ENCODE results near the gene TLE3.

The TLE3 gene

DNA sequence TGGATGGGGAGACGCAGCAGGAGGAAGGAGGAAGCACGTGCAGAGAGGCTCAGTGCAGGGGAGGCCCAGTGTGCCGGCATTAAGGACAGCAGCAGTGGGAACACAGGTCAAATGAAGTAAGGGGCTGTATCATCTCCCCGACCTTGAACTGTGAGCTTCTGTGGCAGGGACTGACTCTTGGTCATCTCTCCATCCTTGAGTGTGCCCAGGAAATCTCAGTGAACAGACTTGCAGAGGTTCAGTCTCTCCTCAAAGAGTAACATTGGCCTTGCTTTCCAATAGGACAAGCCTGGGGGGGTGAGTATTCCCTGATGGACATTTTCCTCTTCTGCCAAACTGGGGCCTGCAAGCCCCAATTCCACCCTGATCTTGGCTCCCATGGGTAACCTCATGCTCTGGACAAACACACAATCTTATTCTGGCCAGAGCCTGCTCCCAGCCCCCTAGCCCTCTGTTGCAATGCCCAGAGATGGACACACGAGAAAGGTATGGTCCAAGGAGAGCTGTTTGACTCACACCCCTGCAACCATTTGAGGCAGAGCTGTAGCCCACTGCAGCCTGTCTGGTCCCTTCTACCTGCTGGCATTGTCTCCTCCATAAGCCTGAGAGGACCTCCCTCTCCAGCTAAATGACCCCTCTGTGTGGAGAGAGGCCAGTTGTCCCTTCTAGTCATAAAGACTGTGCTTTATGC is 50.9 kb downstream of the TLE3 start:
- DNase-seq: no peak

DNA sequence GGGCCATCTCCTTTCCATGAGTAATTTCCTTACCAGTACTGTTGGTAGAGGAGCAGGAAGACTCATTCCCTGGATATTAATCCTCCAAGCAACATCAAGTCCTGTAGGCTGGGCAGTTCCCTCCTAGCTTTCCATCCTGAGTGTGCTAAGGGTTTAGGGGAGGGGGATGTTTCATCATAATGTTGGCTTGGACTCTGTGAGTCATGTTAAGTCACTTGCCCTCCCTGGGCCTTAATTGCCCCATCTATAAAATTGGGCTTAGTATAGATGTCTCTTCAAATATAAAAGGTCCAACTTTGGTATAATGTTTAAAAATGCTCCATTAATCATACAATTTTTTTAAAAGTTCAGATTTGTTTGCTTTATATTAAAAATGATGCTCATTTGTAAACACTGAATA is 52.7 kb downstream of the TLE3 start:
- DNase-seq: no peak

DNA sequence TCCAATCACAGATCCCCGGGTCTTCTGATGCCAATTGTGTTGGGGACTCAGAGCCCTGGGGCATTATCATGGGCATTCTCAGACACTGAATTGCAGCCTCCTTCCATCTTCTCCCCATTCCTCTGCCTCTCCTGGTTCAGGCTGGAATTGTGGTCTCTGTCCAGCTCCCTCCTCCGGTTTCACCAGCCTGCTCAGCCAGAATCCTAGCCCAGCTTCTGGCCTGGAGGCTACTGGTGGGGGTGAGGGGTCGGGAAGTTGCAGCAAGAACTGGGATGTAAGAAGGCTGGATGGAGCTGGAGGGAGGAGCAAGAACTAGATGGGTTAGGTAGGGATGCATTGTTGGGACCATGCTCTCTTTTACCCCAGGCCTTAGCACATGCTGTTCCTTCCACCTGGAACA is 53.5 kb downstream of the TLE3 start:
- no peak for DNase-seq

- DNase-seq: no peak
These were observed 54.1 kb downstream of the TLE3 start for GRCh38 chr15:70043590-70043989.

- DNase-seq: no peak
These were observed 55.0 kb downstream of the TLE3 start for GRCh38 chr15:70042553-70043214.

- DNase-seq: no peak
These were observed 57.8 kb downstream of the TLE3 start for GRCh38 chr15:70039917-70040316.

- no peak for DNase-seq
These were observed 58.9 kb downstream of the TLE3 start for GRCh38 chr15:70038730-70039392.

- no peak for DNase-seq
These were observed 60.5 kb downstream of the TLE3 start for GRCh38 chr15:70037292-70037640.

DNA sequence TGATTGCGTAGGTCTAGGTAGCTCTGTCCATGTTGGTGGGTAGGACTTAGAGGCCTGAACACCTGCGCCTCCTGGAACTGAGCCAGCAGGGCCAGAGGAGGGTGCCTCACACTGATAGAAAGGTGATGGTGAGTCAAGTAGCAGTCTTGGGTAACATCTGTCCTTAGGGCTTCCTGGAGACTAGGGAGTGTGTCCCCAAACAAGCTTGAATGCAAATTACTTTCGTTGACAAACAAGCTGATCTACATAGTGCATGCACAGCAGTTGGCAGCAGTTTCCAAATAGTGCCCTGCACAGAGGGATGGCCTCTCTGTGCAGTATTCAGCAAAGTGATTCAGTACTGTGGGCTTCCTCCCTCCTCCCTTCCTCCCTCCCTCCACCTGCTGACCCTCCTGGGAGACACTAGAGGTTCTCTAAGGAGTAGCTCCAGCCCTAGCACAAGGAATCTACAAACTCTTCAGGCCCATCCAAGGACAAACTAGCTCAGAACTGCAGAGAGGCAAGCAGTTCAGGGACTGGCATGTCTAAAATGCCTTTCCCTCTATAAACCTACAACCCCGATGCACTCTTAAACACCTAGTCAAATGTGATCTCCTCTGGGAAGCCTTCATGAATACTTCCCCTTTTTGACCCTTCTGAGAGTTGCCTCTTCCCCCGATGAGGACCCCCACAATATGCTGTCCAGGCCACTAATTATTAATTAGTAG is 61.0 kb downstream of the TLE3 start:
- DNase-seq: no peak

- DNase-seq: no peak
These were observed 62.0 kb downstream of the TLE3 start for GRCh38 chr15:70035719-70036077.

DNA sequence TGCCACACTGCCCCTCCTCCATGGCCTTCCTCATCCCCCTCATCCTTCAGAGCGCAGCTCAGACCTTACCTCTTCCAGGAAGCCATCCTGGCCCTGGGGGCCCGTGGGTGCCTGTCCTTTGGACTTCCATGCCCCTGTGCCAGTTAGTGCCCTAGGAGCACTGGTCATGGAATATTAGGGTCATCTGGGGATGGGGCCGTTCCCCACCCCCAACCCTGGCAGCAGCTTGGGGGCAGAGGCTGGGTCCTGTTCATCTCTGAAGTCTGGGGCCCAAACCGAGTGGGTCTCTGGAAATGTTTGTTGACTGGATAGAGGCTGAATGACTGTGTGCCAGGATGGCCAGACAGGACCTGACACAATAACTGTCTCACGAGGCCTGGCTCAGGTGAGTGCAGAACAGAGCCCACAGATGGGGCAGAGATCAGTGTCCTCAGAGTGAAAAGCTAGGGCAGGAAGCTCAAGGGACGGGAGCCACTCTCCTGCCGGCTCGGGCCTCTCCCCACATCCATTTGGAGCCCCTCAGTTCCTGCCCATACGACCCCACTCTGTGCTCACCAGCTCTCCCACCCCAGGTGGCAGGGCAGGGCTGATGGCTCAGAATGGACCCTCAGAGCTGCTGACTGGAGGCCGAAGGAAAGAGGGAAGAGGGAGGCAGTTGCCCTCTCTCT is 62.5 kb downstream of the TLE3 start:
- DNase-seq: no peak

DNA sequence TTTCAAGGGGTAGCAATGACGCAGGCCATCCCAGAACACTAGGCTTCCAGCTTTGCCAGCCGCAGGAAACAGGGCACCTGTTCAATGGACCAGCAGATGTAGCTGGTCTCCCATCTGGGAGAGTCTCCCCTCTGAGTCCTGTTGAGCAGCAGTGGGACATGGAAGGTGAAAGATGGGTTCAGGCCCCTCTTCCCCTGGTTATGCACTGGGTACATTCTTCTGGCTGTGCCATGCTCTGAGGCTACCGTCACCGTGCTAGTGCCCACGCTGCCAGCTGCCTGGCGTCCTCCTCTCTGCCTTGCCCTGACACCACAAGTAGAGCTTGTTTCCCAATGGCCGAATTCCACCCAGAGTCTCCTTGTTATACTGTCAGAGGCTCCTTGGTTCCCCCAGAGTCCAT is 63.1 kb downstream of the TLE3 start:
- no peak for DNase-seq

DNA sequence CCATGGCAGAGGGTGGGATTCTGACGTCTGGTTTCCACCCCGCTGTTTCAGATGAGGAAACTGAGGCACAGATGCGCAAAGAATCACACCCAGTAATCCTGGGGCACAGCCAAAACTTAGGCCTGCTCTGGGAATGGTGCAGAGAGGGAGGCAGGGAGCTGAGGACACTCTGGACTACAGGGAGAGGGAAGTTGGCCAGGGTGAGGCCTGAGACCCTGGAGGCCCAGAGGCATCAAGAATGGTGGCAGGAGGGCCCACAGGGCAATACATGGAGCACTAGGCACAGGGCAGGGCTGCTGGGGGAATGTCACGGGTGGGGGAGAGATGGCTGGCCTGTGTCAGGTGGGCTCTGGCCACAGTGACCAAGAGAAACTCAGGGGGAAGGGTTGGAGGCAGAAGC is 63.6 kb downstream of the TLE3 start:
- DNase-seq: no peak

DNA sequence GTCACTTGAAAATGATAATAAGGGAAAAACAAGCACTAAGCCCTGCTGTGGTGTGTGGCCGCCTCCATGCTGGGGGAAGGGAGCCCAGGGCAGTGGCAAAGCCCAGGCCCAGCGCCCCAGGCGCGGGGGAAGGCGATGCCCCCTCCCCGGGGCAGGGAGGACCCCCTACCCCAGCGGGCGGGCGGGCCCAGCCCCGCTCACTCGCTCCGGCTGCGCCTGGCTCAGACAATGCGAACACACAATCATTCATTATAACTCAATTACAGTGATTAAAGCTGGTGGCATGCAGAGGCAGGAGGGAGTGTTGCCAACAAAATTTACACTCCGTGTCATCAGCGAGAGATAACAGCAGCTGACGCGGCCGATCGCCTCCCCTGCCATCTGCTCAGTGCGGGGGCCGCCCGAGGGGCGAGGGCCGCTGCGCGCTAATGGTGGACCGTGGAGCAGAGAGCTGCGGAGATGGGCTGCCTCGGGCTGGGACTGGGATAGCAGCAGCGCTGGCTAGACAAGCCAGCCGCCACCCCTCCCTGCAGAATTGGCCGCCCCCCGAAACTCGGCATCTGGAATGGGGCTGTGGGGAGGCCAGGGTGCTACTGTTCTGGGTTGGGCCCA is 64.1 kb downstream of the TLE3 start:
- DNase-seq: no peak

DNA sequence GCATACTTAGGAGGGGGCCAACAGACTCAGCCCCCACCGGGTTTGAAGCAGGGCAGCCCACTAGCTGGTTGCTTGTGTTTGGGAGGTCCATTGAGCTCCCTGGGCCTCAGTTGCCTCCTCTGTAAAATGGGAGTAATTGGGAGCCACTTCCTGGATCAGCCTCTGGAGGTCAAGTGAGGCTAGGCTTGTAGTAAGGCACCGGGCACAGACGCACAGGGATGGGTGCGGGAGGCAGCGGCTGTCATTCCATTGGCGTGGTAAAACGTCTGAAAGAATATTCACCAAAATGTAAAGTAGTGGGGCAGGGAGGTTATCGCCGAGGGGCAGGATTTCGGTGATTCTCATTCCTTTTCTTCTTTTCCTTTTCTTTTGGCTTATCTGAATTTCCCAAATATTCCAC is 64.6 kb downstream of the TLE3 start:
- no peak for DNase-seq

DNA sequence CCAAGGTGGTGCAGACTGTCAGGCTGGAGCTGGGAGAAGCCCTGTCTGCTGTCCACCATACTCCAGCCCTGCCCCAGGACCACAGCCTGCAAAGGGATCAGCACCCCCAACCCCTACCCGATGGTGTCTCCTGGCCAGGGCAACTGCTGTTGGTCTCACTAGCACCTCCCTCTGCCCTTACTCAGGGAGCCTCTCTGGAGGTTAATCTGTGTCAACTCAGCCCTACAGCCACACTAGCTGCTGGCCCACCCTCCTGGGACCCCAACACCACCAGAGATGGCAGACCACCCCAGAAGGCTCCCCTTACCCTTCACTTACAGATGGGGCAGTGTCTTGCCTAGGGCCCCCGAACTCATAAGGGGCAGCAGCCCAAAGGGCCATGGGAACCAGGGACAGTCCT is 65.2 kb downstream of the TLE3 start:
- no peak for DNase-seq

DNA sequence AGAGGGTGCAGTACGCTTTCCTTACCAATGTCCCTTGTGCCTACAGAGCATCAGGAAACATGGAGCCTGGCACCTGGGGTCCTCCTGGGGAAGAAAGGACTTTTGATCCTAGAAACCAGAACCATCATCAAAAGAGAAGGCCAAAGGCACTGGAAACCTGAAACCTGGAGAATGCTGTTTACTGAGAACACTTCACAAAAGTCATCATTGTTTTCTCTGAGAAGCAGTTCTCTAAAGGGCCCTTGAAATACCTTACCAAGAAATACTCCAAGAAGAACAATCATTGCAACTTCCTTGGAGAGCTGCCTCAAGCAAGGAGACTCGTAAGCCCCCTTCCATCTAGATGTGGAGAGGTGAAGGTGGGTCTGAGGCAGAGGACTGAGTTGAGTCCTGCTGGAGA is 66.0 kb downstream of the TLE3 start:
- DNase-seq: no peak

- DNase-seq: no peak
These were observed 66.5 kb downstream of the TLE3 start for GRCh38 chr15:70031261-70031660.

DNA sequence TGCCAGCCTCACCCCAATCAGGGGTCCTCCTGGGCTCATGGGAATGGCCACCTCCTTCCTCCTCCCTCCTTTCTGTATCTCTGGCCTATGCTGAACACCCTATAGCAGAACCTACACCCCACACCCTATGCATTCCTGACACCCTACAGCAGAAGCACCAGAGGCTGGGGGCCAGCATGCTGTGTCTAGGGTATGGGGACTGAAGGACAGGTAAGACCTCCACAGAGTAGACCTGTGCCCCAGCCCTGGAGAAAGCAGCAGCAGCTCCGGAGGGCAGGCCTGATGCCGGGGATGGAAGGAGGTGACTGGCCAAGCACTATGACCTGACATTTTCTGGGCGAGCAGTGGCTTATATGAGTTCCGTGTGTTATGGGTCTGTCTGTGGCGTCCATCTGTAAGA is 66.9 kb downstream of the TLE3 start:
- DNase-seq: no peak

- DNase-seq: no peak
These were observed 68.4 kb downstream of the TLE3 start for GRCh38 chr15:70029297-70029701.

DNA sequence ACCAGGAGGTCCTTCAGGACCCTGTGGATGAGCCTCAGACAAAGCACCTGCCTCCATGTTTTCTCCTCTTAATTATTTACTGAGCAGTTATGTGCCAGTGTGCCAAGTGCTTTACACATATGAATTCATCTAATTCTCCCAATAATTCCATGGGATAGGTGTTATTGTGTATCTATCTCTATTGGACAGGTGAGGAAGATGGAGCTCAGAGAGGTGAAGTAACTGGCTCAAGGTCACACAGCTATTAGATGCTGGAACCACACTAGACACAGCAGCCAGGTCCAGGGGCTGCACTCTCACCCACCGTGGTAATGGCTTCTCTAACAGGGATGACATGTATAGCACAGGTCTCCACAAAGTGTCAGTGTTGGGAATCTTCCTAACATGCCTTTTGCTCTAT is 70.2 kb downstream of the TLE3 start:
- no peak for DNase-seq

GRCh38 chr15:70026991-70027390 is 70.7 kb downstream of the TLE3 start:
- DNase-seq: no peak
